Measurements from ENCODE around the gene EXOC2. TPM values are rescaled to one million over a fixed set of nuclear protein-coding genes. Genes with fewer than 3 reads are reported as not detected.

Gene EXOC2
- total RNA-seq, 2 experiments from 2014 or later: 31.9 to 38.9 TPM

GRCh38 chr6:708237-708598 is 15.3 kb upstream of the EXOC2 start:
- CTCF ChIA-PET: interaction anchor here (1.4 to 2.8 kb wide), 4 partner anchors 14 to 318 kb away, joined by 3 to 13 read pairs (median 3); no protein-coding TSS in a partner anchor

GRCh38 chr6:707576-708236 is 14.8 kb upstream of the EXOC2 start:
- H3K4me3 Mint-ChIP-seq: no peak overlapping the region
- no peak overlapping the region for H3K27ac Mint-ChIP-seq
- POLR2A ChIA-PET: no interaction called here
- ATAC-seq (no peak), DNase-seq (no peak)
- CTCF ChIA-PET: interaction anchor here (0.5 to 2.8 kb wide), 4 partner anchors 14 to 694 kb away, joined by 3 to 13 read pairs (median 3); no protein-coding TSS in a partner anchor
- H3K27me3 Mint-ChIP-seq: peaks cover 6% of the 10 kb centered on the region
- no peaks in the 10 kb centered on the region for H3K36me3 Mint-ChIP-seq (ENCODE audit: low read depth)
- H3K9me3 Mint-ChIP-seq (ENCODE audit: low read depth): no peaks in the 10 kb centered on the region
- H3K4me1 Mint-ChIP-seq: peaks cover 22% of the 10 kb centered on the region
- intact Hi-C loops (cut with DNase I, micrococcal nuclease): loop anchor here in 1 of 2 experiments (5.0 kb wide), 1 partner anchor 90 kb away; no protein-coding TSS in a partner anchor

More at GRCh38 chr6:708237-708598, 15.3 kb upstream of the EXOC2 start:
- intact Hi-C loops (cut with DNase I, micrococcal nuclease): loop anchor here in 1 of 2 experiments (5.0 kb wide), 1 partner anchor 91 kb away; no protein-coding TSS in a partner anchor
- Mint-ChIP-seq H3K4me3 (no peak overlapping the region), H3K27ac (no peak overlapping the region), H3K9me3 (ENCODE audit: low read depth) (no peaks in the 10 kb centered on the region), H3K4me1 (peaks cover 24% of the 10 kb centered on the region), H3K27me3 (peaks cover 6% of the 10 kb centered on the region), H3K36me3 (ENCODE audit: low read depth) (no peaks in the 10 kb centered on the region)
- POLR2A ChIA-PET: interaction anchor here (0.5 kb wide), 1 partner anchor 514 kb away, joined by 7 read pairs; no protein-coding TSS in a partner anchor
- DNase-seq (no peak), ATAC-seq (no peak)

- intact Hi-C loops (cut with DNase I, micrococcal nuclease): loop anchor here in 1 of 2 experiments (5.0 kb wide), 1 partner anchor 90 kb away; no protein-coding TSS in a partner anchor
- no peaks in the 10 kb centered on the region for H3K9me3 Mint-ChIP-seq (ENCODE audit: low read depth)
- peaks cover 9% of the 10 kb centered on the region for H3K27me3 Mint-ChIP-seq
- H3K4me3 Mint-ChIP-seq: no peak overlapping the region
- H3K27ac Mint-ChIP-seq: no peak overlapping the region
- peaks cover 20% of the 10 kb centered on the region for H3K4me1 Mint-ChIP-seq
- no peaks in the 10 kb centered on the region for H3K36me3 Mint-ChIP-seq (ENCODE audit: low read depth)
- POLR2A ChIA-PET: no interaction called here
- no peak for ATAC-seq
- CTCF ChIA-PET: interaction anchor here (0.5 to 4.2 kb wide), 4 partner anchors 15 to 845 kb away, joined by 3 to 15 read pairs (median 4); no protein-coding TSS in a partner anchor
- DNase-seq: no peak
These were observed 14.0 kb upstream of the EXOC2 start for GRCh38 chr6:706819-707381.

- ChIA-PET CTCF (interaction anchor here (4.2 kb wide), 1 partner anchor 16 kb away, joined by 15 read pairs; no protein-coding TSS in a partner anchor), POLR2A (interaction anchor here (0.7 kb wide), 1 partner anchor 13 kb away, joined by 3 read pairs; no protein-coding TSS in a partner anchor)
- H3K36me3 Mint-ChIP-seq (ENCODE audit: low read depth): no peaks in the 10 kb centered on the region
- ATAC-seq: no peak
- intact Hi-C loops (cut with DNase I, micrococcal nuclease): loop anchor here in 1 of 2 experiments (5.0 kb wide), 1 partner anchor 89 kb away; no protein-coding TSS in a partner anchor
- no peak overlapping the region for H3K27ac Mint-ChIP-seq
- peaks cover 13% of the 10 kb centered on the region for H3K4me1 Mint-ChIP-seq
- no peak overlapping the region for H3K4me3 Mint-ChIP-seq
- no peak for DNase-seq
- no peaks in the 10 kb centered on the region for H3K9me3 Mint-ChIP-seq (ENCODE audit: low read depth)
- peaks cover 9% of the 10 kb centered on the region for H3K27me3 Mint-ChIP-seq
These were observed 13.2 kb upstream of the EXOC2 start for GRCh38 chr6:706146-706545.

GRCh38 chr6:705047-705446 is 12.1 kb upstream of the EXOC2 start:
- Mint-ChIP-seq H3K4me3 (no peak overlapping the region), H3K36me3 (ENCODE audit: low read depth) (no peaks in the 10 kb centered on the region), H3K27ac (no peak overlapping the region), H3K9me3 (ENCODE audit: low read depth) (no peaks in the 10 kb centered on the region), H3K4me1 (peaks cover 5% of the 10 kb centered on the region), H3K27me3 (peaks cover 13% of the 10 kb centered on the region)
- no peak for DNase-seq
- CTCF ChIA-PET: interaction anchor here (0.6 to 4.2 kb wide), 2 partner anchors 17 to 204 kb away, joined by 3 to 15 read pairs; no protein-coding TSS in a partner anchor
- no peak for ATAC-seq
- intact Hi-C loops (cut with DNase I, micrococcal nuclease): loop anchor here in 1 of 2 experiments (5.0 kb wide), 1 partner anchor 88 kb away; no protein-coding TSS in a partner anchor
- POLR2A ChIA-PET: no interaction called here

GRCh38 chr6:704046-704445 is 11.1 kb upstream of the EXOC2 start:
- ChIA-PET POLR2A (no interaction called here), CTCF (interaction anchor here (4.2 kb wide), 1 partner anchor 18 kb away, joined by 15 read pairs; no protein-coding TSS in a partner anchor)
- DNase-seq (no peak), ATAC-seq (no peak)
- intact Hi-C loops (cut with DNase I, micrococcal nuclease): no loop called here
- Mint-ChIP-seq H3K36me3 (ENCODE audit: low read depth) (no peaks in the 10 kb centered on the region), H3K4me3 (no peak overlapping the region), H3K4me1 (peaks cover 2% of the 10 kb centered on the region), H3K27ac (no peak overlapping the region), H3K9me3 (ENCODE audit: low read depth) (no peaks in the 10 kb centered on the region), H3K27me3 (peaks cover 13% of the 10 kb centered on the region)

- intact Hi-C loops (cut with DNase I, micrococcal nuclease): no loop called here
- no peaks in the 10 kb centered on the region for H3K9me3 Mint-ChIP-seq (ENCODE audit: low read depth)
- no peak for ATAC-seq
These were observed 10.6 kb upstream of the EXOC2 start for GRCh38 chr6:703552-703951.

GRCh38 chr6:701700-702479 is 9.0 kb upstream of the EXOC2 start:
- Mint-ChIP-seq H3K9me3 (ENCODE audit: low read depth) (no peaks in the 10 kb centered on the region), H3K36me3 (ENCODE audit: low read depth) (no peaks in the 10 kb centered on the region), H3K4me3 (no peak overlapping the region), H3K4me1 (peaks cover 2% of the 10 kb centered on the region), H3K27ac (no peak overlapping the region), H3K27me3 (peaks cover 8% of the 10 kb centered on the region)
- intact Hi-C loops (cut with DNase I, micrococcal nuclease): no loop called here
- CTCF ChIA-PET: interaction anchor here (3.2 kb wide), 1 partner anchor 109 kb away, joined by 10 read pairs; no protein-coding TSS in a partner anchor
- DNase-seq (no peak), ATAC-seq (no peak)
- POLR2A ChIA-PET: no interaction called here

More at GRCh38 chr6:703552-703951, 10.6 kb upstream of the EXOC2 start:
- H3K36me3 Mint-ChIP-seq (ENCODE audit: low read depth): no peaks in the 10 kb centered on the region
- CTCF ChIA-PET: interaction anchor here (3.2 to 4.2 kb wide), 2 partner anchors 19 to 110 kb away, joined by 10 to 15 read pairs; no protein-coding TSS in a partner anchor
- no peak overlapping the region for H3K4me3 Mint-ChIP-seq
- H3K4me1 Mint-ChIP-seq: peaks cover 2% of the 10 kb centered on the region
- POLR2A ChIA-PET: no interaction called here
- no peak overlapping the region for H3K27ac Mint-ChIP-seq
- DNase-seq: no peak
- peaks cover 12% of the 10 kb centered on the region for H3K27me3 Mint-ChIP-seq

- ATAC-seq (no peak), DNase-seq (no peak)
- Mint-ChIP-seq H3K27ac (no peak overlapping the region), H3K27me3 (peaks cover 7% of the 10 kb centered on the region), H3K4me1 (peaks cover 2% of the 10 kb centered on the region), H3K36me3 (ENCODE audit: low read depth) (no peaks in the 10 kb centered on the region), H3K4me3 (no peak overlapping the region), H3K9me3 (ENCODE audit: low read depth) (no peaks in the 10 kb centered on the region)
- CTCF ChIA-PET: interaction anchor here (0.6 to 3.2 kb wide), 3 partner anchors 25 to 734 kb away, joined by 3 to 10 read pairs (median 3); no protein-coding TSS in a partner anchor
- POLR2A ChIA-PET: no interaction called here
- intact Hi-C loops (cut with DNase I, micrococcal nuclease): no loop called here
These were observed 8.3 kb upstream of the EXOC2 start for GRCh38 chr6:701215-701614.

- H3K36me3 Mint-ChIP-seq (ENCODE audit: low read depth): no peaks in the 10 kb centered on the region
- DNase-seq: no peak
- ATAC-seq: no peak
- peaks cover 7% of the 10 kb centered on the region for H3K27me3 Mint-ChIP-seq
- ChIA-PET CTCF (interaction anchor here (0.6 to 3.2 kb wide), 3 partner anchors 22 to 107 kb away, joined by 3 to 10 read pairs (median 3); no protein-coding TSS in a partner anchor), POLR2A (no interaction called here)
- no peaks in the 10 kb centered on the region for H3K9me3 Mint-ChIP-seq (ENCODE audit: low read depth)
- no peak overlapping the region for H3K27ac Mint-ChIP-seq
- intact Hi-C loops (cut with DNase I, micrococcal nuclease): no loop called here
- H3K4me1 Mint-ChIP-seq: peaks cover 2% of the 10 kb centered on the region
- H3K4me3 Mint-ChIP-seq: no peak overlapping the region
These were observed 7.6 kb upstream of the EXOC2 start for GRCh38 chr6:700490-700889.

- no peaks in the 10 kb centered on the region for H3K36me3 Mint-ChIP-seq (ENCODE audit: low read depth)
- intact Hi-C loops (cut with DNase I, micrococcal nuclease): no loop called here
- ChIA-PET CTCF (interaction anchor here (0.7 kb wide), 1 partner anchor 182 kb away, joined by 3 read pairs; no protein-coding TSS in a partner anchor), POLR2A (no interaction called here)
- no peaks in the 10 kb centered on the region for H3K4me1 Mint-ChIP-seq
- H3K4me3 Mint-ChIP-seq: no peak overlapping the region
- no peak overlapping the region for H3K27ac Mint-ChIP-seq
- DNase-seq (no peak), ATAC-seq (no peak)
- no peaks in the 10 kb centered on the region for H3K9me3 Mint-ChIP-seq (ENCODE audit: low read depth)
- H3K27me3 Mint-ChIP-seq: peaks cover 7% of the 10 kb centered on the region
These were observed 6.4 kb upstream of the EXOC2 start for GRCh38 chr6:699319-699718.

Measured in activated CD4-positive, alpha-beta T cell treated with anti-CD3 and anti-CD28 coated beads for 36 hours (primary cell).